ENCODE results near the gene METTL1.

The METTL1 gene

GRCh38 chr12:57800965-57801364 lies 29.1 kb upstream of the METTL1 start:
- no peak overlapping the region for H3K4me3 ChIP-seq (replicated peaks; ENCODE audit: insufficient read depth, low read length)
- no peak for DNase-seq (ENCODE audit: low read depth in 1 of 2, low spot score in 1 of 2)
- H3K27me3 ChIP-seq (ENCODE audit: insufficient read depth, poor library complexity, severe bottlenecking) = no peaks in the 10 kb centered on the region
- no peak overlapping the region for H3K27ac ChIP-seq (replicated peaks)
- TF ChIP-seq GABPA (IDR thresholded peaks at IDR 0.05; ENCODE audit: low read depth) (no peak), REST (IDR thresholded peaks at IDR 0.05; ENCODE audit: insufficient replicate concordance, low read depth) (no peak), SPI1 (IDR thresholded peaks at IDR 0.05; ENCODE audit: borderline replicate concordance, low read depth) (no peak), POLR2AphosphoS5 (IDR thresholded peaks at IDR 0.05; ENCODE audit: low read depth) (no peak), CTCF (IDR thresholded peaks at IDR 0.05; ENCODE audit: insufficient read depth, low read length) (no peak)

GRCh38 chr12:57797933-57798332 lies 26.0 kb upstream of the METTL1 start:
- DNase-seq (ENCODE audit: low read depth in 1 of 2, low spot score in 1 of 2) = peak in 1 of 2 experiments; percentile 32
- Histone ChIP-seq H3K27me3 (ENCODE audit: insufficient read depth, poor library complexity, severe bottlenecking) (no peaks in the 10 kb centered on the region), H3K27ac (replicated peaks) (no peak overlapping the region), H3K4me3 (replicated peaks; ENCODE audit: insufficient read depth, low read length) (no peak overlapping the region)
- TF ChIP-seq POLR2AphosphoS5 (IDR thresholded peaks at IDR 0.05; ENCODE audit: low read depth) = no peak
- TF ChIP-seq SPI1 (IDR thresholded peaks at IDR 0.05; ENCODE audit: borderline replicate concordance, low read depth) = peak; percentile 37; the same call in 1 of the 2 replicates

- Histone ChIP-seq H3K27ac (replicated peaks) (no peak overlapping the region), H3K27me3 (ENCODE audit: insufficient read depth, poor library complexity, severe bottlenecking) (no peaks in the 10 kb centered on the region)
- no peak for TF ChIP-seq REST (IDR thresholded peaks at IDR 0.05; ENCODE audit: insufficient replicate concordance, low read depth)
- TF ChIP-seq SPI1 (IDR thresholded peaks at IDR 0.05; ENCODE audit: borderline replicate concordance, low read depth) = no peak
- no peak for TF ChIP-seq POLR2AphosphoS5 (IDR thresholded peaks at IDR 0.05; ENCODE audit: low read depth)
- no peak for TF ChIP-seq CTCF (IDR thresholded peaks at IDR 0.05; ENCODE audit: insufficient read depth, low read length)
- TF ChIP-seq GABPA (IDR thresholded peaks at IDR 0.05; ENCODE audit: low read depth) = no peak
Observed at GRCh38 chr12:57796996-57797395, 25.1 kb upstream of the METTL1 start.

GRCh38 chr12:57795354-57795753 lies 23.4 kb upstream of the METTL1 start:
- no peak overlapping the region for H3K27ac ChIP-seq (replicated peaks)
- no peak for TF ChIP-seq CTCF (IDR thresholded peaks at IDR 0.05; ENCODE audit: insufficient read depth, low read length)
- TF ChIP-seq SPI1 (IDR thresholded peaks at IDR 0.05; ENCODE audit: borderline replicate concordance, low read depth) = no peak
- no peak for TF ChIP-seq GABPA (IDR thresholded peaks at IDR 0.05; ENCODE audit: low read depth)
- no peak for TF ChIP-seq REST (IDR thresholded peaks at IDR 0.05; ENCODE audit: insufficient replicate concordance, low read depth)
- TF ChIP-seq POLR2AphosphoS5 (IDR thresholded peaks at IDR 0.05; ENCODE audit: low read depth) = no peak
- no peaks in the 10 kb centered on the region for H3K27me3 ChIP-seq (ENCODE audit: insufficient read depth, poor library complexity, severe bottlenecking)
- H3K4me3 ChIP-seq (replicated peaks; ENCODE audit: insufficient read depth, low read length) = no peak overlapping the region
- DNase-seq (ENCODE audit: low read depth in 1 of 2, low spot score in 1 of 2) = no peak

More at GRCh38 chr12:57796996-57797395, 25.1 kb upstream of the METTL1 start:
- H3K4me3 ChIP-seq (replicated peaks; ENCODE audit: insufficient read depth, low read length) = no peak overlapping the region
- no peak for DNase-seq (ENCODE audit: low read depth in 1 of 2, low spot score in 1 of 2)

Measured in HL-60 (cell line).